ENCODE measurements around the gene MAP3K3. TPM values are rescaled to one million over a fixed set of nuclear protein-coding genes. Genes with fewer than 3 reads are reported as not detected.

The MAP3K3 gene
- total RNA-seq, 1 donor from 2014 or later, result 28.0 TPM

GRCh38 chr17:63596856-63597586, 25.2 kb upstream of the MAP3K3 start:
- no peak for DNase-seq (ENCODE audit: low read depth, low spot score)
- Mint-ChIP-seq H3K27ac (ENCODE audit: unreplicated experiment) (no peak overlapping the region), H3K4me3 (no peak overlapping the region), H3K9me3 (no peaks in the 10 kb centered on the region), H3K4me1 (peaks cover 20% of the 10 kb centered on the region), H3K36me3 (ENCODE audit: low read depth) (no peaks in the 10 kb centered on the region), H3K27me3 (ENCODE audit: low read depth) (no peaks in the 10 kb centered on the region)
- no peak for TF ChIP-seq CTCF (conservative IDR thresholded peaks at IDR 0.05)

DNA sequence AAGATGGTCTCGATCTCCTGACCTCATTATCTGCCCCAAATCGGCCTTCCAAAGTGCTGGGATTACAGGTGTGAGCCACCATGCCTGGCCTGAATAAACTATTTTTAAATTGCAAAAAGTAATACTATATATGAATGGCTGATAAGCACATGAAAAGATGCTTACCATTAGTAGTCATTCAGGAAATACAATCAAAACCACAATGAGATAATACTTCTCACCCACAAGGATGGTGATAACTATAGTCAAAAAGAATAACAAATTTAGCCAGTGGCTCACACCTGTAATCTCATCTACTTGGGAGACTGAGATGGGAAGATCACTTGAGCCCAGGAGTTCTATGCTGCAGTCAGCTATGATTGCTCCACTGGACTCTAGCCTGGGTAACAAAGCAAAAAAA, 23.9 kb upstream of the MAP3K3 start:
- Mint-ChIP-seq H3K9me3 (no peaks in the 10 kb centered on the region), H3K4me3 (no peak overlapping the region), H3K27me3 (ENCODE audit: low read depth) (no peaks in the 10 kb centered on the region), H3K4me1 (peaks cover 20% of the 10 kb centered on the region), H3K36me3 (ENCODE audit: low read depth) (no peaks in the 10 kb centered on the region), H3K27ac (ENCODE audit: unreplicated experiment) (no peak overlapping the region)
- no peak for DNase-seq (ENCODE audit: low read depth, low spot score)
- TF ChIP-seq CTCF (conservative IDR thresholded peaks at IDR 0.05), result no peak

- H3K27ac Mint-ChIP-seq (ENCODE audit: unreplicated experiment), result peak within 1 kb of the TSS; percentile 96
- no peaks in the 10 kb centered on the region for H3K27me3 Mint-ChIP-seq (ENCODE audit: low read depth)
- no peaks in the 10 kb centered on the region for H3K9me3 Mint-ChIP-seq
- peak; percentile 78 for DNase-seq (ENCODE audit: low read depth, low spot score)
- TF ChIP-seq CTCF (conservative IDR thresholded peaks at IDR 0.05), result no peak
- peak within 1 kb of the TSS; percentile 95 for H3K4me3 Mint-ChIP-seq
- peaks cover 20% of the 10 kb centered on the region for H3K4me1 Mint-ChIP-seq
- H3K36me3 Mint-ChIP-seq (ENCODE audit: low read depth), result peaks cover 2% of the 10 kb centered on the region
Observed at GRCh38 chr17:63600569-63601438, 21.4 kb upstream of the MAP3K3 start, which contains the start of gene TACO1. Gene TACO1, plus strand, starts transcription at chr17:63600895. Its CDS starts 189 bp downstream, at chr17:63601084.

DNA sequence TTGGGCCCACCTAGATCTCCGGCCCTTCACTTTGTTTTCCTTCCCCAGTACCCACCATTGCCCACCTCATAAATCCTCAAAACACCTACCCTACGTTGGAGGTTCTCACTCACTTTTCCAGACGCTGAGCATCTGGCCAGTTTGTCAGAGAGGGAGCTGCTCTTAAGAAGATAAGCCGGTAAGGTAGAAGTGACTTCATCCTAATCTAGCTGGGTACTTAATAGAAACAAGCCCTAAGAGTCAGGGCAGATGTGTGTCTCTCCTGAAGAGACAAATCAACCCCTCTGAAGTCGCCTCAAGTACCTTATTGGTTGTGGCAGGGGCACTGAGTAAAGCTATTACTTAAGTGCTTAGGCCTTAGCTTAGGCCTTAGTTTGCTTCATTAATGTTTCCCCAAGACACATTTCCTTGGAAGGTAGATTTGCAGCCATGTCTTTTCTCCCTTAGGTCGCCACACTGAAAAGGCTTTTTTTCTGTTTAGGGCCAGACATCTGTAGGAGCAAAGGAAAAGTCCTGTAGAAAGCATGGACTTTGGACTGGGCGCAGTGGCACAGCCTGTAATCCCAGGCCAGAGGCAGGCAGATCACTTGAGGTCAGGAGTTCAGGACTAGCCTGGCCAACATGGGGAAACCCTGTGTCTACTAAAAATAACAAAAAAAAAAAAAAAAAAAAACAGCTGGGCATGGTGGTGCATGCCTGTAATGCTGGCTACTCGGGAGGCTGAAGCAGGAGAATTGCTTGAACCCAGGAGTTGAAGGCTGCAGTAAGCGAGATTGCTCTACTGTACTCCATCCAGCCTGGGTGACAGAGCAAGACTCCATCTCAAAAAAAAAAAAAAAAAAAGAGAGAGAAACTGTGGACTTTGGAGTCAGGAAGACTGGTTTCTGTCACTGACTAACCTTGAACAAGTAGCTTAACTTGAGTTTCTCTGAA, 20.5 kb upstream of the MAP3K3 start:
- peak overlapping the region; percentile 95 for H3K4me3 Mint-ChIP-seq
- no peaks in the 10 kb centered on the region for H3K9me3 Mint-ChIP-seq
- peak overlapping the region; percentile 96 for H3K27ac Mint-ChIP-seq (ENCODE audit: unreplicated experiment)
- H3K4me1 Mint-ChIP-seq, result peaks cover 20% of the 10 kb centered on the region
- no peak for TF ChIP-seq CTCF (conservative IDR thresholded peaks at IDR 0.05)
- no peak for DNase-seq (ENCODE audit: low read depth, low spot score)
- peaks cover 2% of the 10 kb centered on the region for H3K36me3 Mint-ChIP-seq (ENCODE audit: low read depth)
- H3K27me3 Mint-ChIP-seq (ENCODE audit: low read depth), result no peaks in the 10 kb centered on the region

Measured in neural crest cell (in vitro differentiated cells).